NCI-H526 treated with DMSO at 0.1 percent for 48 hours (cell line): ENCODE results near the gene ERCC6.

ENCODE experiments used
- DNase-seq: peaks from one replicate; lab custom pipeline; 2025; lab: John Stamatoyannopoulos, UW

Gene ERCC6

DNA sequence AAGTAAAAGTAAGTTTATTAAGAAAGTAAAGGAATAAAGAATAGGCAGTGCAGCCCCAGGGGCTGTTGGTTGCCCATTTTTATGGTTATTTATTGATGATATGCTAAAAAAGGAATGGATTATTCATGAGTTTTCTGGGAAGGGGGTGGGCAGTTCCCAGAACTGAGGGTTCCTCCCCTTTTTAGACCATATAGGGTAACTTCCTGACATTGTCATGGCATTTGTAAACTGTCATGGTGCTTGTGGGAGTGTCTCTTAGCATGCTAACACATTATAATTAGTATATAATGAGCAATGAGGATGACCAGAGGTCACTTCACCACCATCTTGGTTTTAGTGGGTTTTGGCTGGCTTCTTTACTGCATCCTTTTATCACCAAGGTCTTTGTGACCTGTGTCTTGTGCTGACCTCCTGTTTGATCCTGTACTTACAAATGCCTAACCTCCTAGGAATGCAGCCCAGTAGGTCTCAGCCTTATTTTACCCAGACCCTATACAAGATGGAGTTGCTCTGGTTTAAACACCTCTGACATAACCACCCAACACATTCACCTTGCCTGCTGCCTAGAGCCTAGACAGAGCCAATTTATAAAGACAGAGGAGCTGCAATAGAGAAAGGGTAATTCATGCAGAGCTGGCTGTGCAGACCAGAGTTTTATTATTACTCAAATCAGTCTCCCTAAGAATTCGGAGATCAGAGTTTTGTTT, 10.9 kb upstream of the ERCC6 start:
- no peak for DNase-seq

DNA sequence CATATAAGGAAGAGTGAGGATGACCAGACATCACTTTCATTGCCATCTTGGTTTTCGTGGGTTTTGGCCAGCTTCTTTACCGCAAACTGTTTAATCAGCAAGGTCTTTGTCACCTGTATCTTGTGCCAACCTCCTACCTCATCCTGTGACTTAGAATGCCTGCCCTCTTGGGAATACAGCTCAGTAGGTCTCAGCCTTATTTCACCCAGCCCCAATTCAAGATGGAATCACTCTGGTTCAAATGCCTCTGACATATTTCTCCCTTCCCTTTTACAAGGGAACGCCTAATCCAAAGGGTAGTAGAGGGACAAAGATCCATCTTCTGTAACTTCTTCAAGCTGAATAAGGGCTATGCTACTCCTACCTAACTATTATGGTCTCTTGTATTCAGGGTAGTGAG, 4.7 kb upstream of the ERCC6 start:
- DNase-seq, result no peak

DNA sequence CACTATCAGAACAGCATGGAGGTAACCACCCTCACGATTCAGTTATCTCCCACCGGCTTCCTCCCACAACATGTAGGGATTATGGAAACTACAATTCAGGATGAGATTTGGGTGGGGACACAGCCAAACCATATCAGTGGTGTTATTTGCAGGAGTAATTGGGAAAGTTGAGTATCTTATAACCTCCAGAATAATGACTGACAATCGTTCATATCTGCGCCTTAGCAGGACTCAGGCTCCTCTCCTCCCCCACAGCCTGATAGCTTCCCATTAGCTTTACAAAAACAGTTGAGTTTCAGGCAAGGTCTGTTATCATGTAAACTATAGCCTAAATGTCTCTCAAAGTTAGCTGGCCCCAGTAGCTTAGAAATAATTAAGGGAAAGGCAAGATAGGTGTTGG, 3.4 kb upstream of the ERCC6 start:
- no peak for DNase-seq

DNA sequence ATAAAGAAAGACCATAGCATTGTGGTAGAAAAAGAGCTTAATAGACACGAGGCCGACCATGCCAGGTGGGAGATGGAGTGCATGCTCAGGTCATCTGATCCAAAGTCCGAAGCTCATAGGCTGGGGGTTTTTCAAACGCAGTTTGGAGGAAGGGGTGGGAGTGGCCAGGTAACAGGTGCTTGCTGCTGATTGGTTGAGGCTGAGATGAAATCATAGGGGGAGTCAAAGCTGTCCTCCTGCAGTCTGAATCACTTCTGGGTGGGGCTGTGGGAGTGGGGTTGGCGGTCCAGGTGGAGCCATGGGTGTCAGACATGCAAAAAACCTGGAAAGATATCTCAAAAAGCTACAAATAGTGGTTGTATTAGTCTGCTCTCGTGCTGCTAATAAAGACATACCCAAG, 2.8 kb upstream of the ERCC6 start:
- no peak for DNase-seq

DNA sequence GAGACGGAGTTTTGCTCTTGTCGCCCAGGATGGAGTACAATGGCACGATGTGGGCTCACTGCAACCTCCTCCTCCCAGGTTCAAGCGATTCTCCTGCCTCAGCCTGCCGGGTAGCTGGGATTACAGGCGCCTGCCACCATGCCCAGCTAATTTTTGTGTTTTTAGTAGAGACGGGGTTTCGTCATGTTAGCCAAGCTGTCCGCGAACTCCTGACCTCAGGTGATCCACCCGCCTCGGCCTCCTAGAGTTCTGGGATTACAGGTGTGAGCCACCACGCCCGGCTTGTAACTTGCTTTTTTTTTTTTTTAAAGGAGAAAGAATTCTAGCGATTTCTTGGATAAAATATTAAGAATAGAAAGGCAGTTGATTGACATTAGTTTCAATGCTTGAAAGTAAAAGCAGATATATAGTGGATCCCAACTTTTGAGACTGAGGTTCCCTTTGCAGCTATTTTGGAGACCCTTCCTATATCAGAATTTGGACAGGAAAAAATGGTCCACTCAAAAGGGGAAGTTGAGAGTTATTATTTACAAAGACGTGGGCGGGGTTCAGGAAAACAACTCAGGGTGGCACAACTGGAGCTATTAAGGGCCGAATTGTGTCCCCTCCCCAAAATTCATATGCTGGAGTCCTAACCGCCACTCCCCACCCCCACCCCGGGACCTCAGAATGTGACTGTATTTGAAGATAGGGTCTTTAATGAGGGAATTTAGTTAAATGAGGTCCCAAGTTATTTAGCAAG, 1.3 kb upstream of the ERCC6 start:
- DNase-seq, result no peak

DNA sequence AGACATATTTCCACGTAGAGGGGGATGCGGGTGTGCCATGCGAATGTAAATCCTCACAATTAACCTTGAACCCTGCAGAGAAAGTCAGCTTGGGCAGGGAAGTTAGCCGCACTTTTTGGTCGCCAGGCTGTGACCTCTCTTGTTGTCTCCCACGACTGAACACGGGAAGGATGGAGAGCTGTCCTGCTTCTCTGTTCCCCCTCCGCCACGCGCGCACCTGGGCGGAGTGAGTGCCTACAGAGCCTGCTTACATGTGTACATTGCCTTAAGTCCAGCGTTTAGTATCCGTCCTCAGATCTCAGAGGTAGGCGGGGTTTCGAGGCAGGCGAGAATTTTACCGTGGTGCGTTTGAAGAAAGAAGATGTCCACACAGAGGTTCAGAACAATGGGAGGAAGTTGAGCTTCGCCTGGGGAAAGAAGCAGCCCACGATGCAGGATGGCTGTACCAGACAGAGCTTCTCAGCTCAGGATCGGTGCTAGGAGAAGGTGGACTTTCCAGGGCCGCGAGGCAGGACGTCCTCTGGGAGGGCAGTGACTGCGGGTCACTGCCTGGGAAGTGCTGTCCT, 482 bp upstream of the ERCC6 start:
- DNase-seq, result no peak

DNA sequence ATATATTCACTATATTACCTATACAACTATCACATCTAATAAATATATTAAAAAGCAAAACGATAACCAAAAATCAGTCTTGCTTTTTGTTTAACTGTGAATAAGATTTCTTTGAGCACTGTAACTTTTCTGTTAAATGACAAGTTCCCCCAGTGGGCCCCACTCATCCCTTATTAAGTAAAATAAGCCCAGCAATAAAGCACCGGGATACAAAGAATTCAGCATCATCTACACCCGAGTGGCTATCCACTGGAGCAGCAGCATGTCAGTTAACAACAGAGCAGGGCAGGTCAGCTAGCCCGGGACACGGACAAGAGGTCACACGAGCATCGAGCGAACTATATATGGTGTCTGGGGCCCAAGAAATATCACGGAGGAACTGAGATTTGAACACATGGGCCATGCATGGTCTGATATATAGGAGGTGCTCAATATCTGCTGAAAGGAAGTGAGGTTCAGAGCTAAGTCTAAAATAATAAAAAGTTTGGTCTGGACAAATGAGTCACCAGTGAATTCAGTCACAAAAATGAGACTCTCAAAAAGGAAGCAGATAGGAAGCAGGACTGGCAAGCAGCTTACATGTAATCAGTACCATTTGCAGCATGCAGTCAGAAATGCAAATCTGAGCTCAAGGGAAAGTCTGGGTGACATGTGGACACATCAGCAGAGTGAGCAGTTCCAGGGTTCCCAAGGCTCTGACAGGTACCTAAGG, 4.1 kb downstream of the ERCC6 start:
- DNase-seq, result no peak

DNA sequence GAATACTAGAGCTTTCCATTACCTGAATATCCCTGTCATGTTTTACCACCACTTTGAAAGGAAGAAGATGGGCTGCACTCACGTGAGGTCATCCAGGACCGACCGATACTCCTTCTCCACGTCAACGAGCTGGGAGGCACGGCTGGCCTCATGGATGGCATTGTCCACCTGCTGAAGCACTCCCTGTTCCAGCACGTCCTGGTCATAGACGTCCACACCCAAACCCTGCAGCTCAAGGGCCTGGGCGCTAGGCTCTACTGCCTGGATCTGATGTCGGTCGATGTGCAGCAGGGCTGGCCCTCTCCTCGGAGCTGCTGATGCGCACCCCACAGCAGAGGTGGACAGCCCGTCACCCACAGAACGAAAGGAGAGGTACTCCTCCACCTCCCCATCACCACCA, 6.5 kb downstream of the ERCC6 start:
- no peak for DNase-seq

DNA sequence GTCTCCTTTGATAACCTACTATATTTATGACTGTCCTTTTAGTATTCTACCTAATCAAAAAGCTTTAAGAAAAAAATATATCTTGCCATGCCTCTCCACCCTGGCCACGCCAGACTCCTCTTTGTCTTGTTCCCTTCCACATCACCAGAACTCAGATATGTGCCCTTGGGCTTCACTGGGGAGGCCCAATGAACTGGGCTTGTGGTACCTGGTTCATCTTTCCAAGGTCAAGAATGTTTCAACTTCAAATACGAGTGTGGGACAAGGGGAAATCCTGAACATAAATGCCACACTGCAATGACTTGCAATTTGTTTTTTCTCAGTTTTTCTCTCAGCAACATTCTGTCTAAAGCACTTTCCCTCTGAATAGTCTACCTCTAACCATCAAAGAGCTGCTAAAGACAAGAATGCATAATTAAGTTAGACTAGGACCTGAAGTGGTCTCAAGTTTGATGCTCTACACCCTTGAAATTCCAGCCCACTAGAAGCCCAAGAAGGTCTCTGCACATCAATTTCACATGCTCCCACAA, 9.9 kb downstream of the ERCC6 start:
- no peak for DNase-seq

DNA sequence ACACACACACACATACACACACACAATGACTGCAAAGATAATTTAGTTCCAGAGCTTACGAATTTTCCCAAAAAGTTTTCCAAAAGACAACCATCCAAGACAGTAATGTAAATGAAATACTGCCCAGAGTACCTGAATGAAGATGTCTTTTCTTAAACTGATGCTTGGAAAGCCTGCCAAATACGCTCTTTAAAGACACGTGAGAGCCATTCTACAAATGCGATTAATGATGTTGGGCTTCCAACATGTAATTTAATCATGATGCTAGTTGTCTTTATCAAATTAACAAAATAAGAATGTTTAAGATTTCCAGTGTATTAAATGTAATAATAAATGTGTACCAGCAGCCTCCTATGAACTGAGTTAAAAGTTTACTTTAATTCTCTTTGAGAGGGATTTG, 11.1 kb downstream of the ERCC6 start:
- no peak for DNase-seq

DNA sequence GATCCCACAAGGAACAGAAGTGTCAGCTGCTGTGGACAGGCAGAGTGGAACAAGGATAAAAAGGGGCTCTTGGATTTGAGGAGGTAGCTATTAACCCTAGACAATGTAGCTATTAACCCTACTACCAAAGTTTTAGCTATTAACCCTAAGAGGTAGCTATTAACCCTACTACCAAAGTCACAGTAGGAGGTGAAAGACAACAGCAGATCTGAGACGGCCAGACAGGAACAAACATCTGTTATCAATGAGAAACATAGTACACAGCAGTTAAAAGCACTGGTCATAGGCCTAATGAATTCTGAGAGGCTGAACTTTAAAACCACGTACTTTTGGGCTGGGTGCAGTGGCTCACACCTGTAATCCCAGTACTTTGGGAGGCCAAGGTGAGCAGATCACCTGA, 11.9 kb downstream of the ERCC6 start:
- no peak for DNase-seq

DNA sequence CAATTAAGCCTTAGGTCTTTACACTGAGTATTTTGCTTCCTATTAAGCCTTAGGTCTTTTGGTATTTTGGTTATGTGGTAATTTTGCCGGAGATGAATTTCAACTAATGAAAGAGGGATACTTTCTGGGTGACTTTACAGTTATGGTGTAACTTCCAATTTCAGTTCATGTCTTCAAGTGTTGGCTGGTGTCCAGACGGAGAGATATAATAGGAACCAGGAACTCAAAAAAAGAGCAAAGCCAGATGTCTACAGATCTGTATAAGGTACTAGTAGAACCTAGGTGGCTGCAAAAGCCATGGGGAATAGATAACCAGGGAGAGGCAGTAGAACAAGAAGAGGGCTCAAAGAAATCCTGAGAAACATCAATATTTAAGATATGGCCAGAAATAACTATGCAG, 12.3 kb downstream of the ERCC6 start:
- DNase-seq, result no peak

DNA sequence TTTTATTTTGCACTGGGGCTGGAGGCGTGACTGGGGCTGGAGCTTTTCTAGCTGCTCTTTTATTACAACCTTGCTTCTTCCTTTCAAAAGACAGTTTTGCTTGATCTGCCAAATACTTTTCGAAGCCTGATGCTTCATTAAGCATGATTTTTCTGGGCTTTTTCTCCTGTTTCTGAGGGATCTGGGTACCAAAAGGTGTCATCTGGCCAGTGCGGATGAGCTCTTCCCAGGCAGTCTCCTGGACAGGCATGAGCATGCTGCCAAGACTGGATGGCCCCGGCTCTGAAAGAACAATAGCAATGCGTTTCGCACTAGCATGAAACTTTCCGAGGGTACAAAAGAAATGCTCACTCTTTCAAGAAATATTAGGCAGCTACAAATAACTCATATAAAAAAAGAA, 14.4 kb downstream of the ERCC6 start:
- DNase-seq, result no peak

DNA sequence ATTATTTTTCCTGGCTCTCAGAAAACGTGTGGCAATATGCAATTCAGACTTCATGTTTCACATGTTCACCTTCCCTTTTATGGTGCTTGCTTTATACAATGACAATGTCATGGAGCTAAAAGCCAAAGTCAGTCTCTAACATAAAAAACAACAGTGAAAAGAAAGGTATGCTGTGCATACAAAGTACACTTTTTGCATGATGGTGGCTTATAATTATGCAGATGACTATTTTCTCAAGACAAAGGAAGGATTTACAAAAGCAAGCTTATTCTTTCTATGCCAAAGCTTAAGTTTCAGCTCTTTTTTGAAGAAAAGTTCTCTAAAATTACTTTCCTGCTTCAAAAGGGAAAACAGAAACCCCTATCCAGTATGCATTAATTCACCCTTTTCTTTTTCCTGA, 15.6 kb downstream of the ERCC6 start:
- no peak for DNase-seq

DNA sequence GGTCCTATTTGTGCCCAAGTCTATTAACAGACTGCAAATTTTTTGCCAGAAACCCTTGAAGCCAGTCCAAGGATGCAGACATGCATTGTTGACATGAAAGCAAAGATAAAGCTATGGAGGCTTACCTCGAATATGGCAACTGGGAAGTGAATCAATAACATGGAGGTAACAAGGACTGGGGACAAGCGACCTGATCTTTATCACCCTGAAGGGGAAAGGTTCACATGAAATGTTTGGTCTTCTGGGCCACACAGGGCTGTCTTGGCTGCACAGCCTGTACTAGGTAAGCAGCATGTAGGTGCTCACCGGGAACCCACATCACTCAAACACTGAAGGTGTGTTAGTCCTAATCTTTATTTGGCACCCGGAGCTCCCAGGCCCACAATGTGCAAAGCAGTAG, 17.9 kb downstream of the ERCC6 start:
- no peak for DNase-seq

DNA sequence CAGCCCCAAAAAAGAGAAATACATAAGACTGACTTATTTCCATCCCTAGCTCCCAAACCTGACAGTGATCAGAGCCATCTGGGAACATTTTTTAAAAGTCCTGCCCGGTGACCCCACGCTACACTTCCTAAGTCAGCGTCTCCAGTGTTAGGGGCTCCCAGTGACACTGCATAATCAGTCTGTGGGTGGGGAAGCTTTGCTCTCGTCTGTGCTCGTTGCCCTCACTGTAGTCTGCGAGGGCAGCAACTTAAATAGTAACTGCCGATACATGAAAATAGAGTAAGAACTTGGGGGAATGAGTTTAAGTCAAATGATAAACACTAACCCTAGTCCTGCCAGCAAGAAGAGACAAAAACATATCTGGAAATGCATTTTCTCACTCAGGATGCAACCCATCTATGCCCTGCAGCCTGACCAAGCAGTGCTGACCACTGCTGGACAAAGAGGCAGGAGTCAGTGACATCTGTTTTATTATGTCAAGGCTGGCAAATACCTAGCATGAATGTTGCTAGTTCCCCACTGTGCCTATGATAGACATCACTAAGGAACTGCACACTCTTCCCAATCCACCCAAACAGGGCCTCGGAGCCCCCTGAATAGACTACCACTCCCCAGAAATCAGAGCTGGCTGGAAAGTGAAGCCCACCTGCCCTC, 18.7 kb downstream of the ERCC6 start:
- no peak for DNase-seq

DNA sequence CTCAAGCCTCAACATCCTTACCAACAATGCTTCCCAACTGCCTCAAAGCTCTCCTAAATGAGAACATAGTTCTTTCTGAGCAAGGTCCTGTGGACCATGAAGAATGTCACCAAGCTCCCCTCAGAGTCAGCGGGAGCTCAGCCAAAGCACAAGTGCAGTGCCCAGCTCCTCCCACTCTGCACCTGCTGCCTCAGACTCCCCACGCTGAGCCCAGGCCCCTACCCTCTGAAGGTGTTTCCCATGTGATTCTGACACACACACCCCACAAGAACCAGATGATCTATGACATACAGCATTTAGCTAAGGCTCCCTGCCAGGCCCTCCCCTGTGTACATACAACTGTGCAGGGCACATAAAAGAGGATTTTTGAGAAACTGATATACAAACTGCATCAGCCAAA, 19.2 kb downstream of the ERCC6 start:
- DNase-seq, result no peak

DNA sequence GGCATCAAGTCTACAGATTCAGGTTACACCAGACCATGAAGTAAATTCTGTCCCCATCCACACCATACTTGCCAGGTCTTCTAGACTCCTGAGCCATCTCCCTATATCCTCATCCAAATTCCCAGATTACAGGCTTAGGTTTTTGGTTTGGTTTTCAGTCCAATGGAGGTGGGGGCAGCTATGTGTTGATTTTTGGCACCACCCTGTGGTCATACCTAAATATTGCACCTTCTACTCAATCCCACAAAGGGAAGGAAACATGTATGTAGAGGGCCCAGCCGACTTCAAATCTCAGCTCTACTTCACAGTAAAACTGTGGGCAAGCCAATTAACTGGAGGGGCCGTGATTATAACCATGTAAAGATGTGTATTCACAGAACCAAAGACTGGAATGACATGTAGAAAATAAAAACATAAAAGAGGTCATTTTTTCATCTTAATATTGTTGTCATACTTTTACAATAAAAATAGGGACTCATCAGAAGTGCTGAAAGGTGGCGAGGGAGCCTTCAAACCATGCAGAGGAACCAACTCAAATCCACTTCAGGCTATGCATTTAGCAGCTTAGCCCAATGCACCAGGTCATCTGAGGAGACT, 19.8 kb downstream of the ERCC6 start:
- DNase-seq, result peak; percentile 8

DNA sequence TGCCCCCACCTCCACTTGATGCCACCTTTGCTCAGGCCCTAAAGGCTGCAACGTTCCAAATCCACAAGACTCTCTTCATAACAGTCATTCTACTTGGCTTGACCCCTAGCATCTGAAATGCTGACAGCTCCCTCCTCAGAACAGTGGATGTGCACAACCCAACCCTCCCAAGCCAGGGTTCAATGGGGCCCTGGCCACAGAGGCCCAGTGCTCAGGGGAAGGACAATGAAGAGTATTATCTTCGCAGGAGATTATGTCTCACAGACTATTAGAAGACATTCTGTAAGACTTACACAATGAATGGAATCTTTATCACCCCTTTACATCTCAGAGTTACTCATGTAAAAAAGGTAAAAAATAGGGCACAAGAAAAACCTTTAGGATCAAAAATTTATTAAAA, 20.4 kb downstream of the ERCC6 start:
- no peak for DNase-seq

DNA sequence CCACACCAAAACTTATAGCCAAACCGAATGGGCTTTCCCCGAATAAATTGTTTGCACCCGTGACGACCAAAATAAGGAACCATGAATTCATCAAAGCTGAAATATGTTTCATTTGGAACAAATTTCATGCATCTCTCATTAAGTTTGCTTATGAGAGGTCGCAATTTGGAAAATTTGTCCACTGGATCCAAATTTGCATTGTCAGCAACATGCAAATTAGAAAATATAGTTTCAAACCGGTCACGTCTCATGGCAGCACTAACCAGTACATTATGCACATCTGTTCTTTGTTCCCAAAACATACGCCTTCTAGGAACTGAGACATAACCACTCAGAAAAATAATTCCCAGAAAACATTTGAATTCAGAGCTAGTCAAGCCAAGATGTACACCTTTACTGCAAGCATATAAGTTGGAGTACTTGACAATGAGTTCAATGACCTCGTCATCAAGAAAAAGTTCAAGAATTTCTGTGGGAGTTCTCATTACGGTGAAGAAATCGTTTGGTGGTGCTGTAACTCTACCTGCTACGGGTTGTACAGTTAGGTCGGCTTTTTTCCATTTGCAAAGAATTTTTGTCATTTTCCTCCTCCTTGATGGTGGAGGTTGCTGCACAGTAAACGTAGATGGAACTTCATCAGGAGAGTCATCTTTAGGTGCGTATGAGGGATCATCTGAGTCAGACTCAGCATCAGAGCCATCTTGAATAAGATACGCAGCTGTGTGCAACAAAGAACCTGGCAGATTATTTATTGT, 22.5 kb downstream of the ERCC6 start:
- no peak for DNase-seq
